ENCODE data around the gene CENPO.

GRCh38 chr2:24763843-24764242 lies 29.4 kb upstream of the CENPO start:
- no peak for TF ChIP-seq CTCF (IDR thresholded peaks at IDR 0.05; ENCODE audit: poor library complexity)
- TF ChIP-seq EZH2phosphoT487 (IDR thresholded peaks at IDR 0.05; ENCODE audit: low read depth, severe bottlenecking, unreplicated experiment): no peak
